Hematopoietic multipotent progenitor cell treated with erythropoietin and hydrocortisone succinate and interleukin-3 and kit ligand, for 17 days (in vitro differentiated cells): ENCODE data around the gene PRLR.

Source experiments
- DNase-seq: peaks from one replicate; pipeline ENCODE4 v3.0.0-alpha.2; 2015; ENCODE audit warnings: low spot score

Gene PRLR

GRCh38 chr5:35233601-35234000, 3.3 kb upstream of the PRLR start:
- DNase-seq = no peak

- DNase-seq = no peak
These were observed 2.8 kb upstream of the PRLR start for GRCh38 chr5:35233121-35233520.

GRCh38 chr5:35232124-35232523, 1.8 kb upstream of the PRLR start:
- no peak for DNase-seq

GRCh38 chr5:35229076-35230037, 930 bp downstream of the PRLR start:
- no peak for DNase-seq

- DNase-seq = no peak
These were observed 2.0 kb downstream of the PRLR start for GRCh38 chr5:35228310-35228709.

- no peak for DNase-seq
These were observed 2.6 kb downstream of the PRLR start for GRCh38 chr5:35227720-35228119.

- no peak for DNase-seq
These were observed 6.4 kb downstream of the PRLR start for GRCh38 chr5:35223787-35224395.

GRCh38 chr5:35220967-35221366, 9.3 kb downstream of the PRLR start:
- no peak for DNase-seq

- no peak for DNase-seq
These were observed 11.3 kb downstream of the PRLR start for GRCh38 chr5:35218981-35219380.

- DNase-seq = no peak
These were observed 16.2 kb downstream of the PRLR start for GRCh38 chr5:35214051-35214450.

- DNase-seq = no peak
These were observed 16.7 kb downstream of the PRLR start for GRCh38 chr5:35213608-35214007.

- no peak for DNase-seq
These were observed 17.9 kb downstream of the PRLR start for GRCh38 chr5:35212122-35212982.

- DNase-seq = no peak
These were observed 20.4 kb downstream of the PRLR start for GRCh38 chr5:35209862-35210261.

GRCh38 chr5:35205606-35206005, 24.7 kb downstream of the PRLR start:
- DNase-seq = no peak

GRCh38 chr5:35205186-35205585, 25.1 kb downstream of the PRLR start:
- no peak for DNase-seq

- no peak for DNase-seq
These were observed 26.9 kb downstream of the PRLR start for GRCh38 chr5:35203403-35203802.

- DNase-seq = no peak
These were observed 27.8 kb downstream of the PRLR start for GRCh38 chr5:35202319-35203111.

GRCh38 chr5:35201291-35201690, 29.0 kb downstream of the PRLR start:
- no peak for DNase-seq

GRCh38 chr5:35199886-35200285, 30.4 kb downstream of the PRLR start:
- no peak for DNase-seq

- no peak for DNase-seq
These were observed 31.6 kb downstream of the PRLR start for GRCh38 chr5:35198686-35199085.

GRCh38 chr5:35198075-35198474, 32.2 kb downstream of the PRLR start:
- DNase-seq = no peak

GRCh38 chr5:35197351-35197750, 32.9 kb downstream of the PRLR start:
- DNase-seq = no peak
